Kidney epithelial cell (primary cell): ENCODE results near the gene BCORL1. TPM values are rescaled to one million over a fixed set of nuclear protein-coding genes. Genes with fewer than 3 reads are reported as not detected.

Experiments
- DNase-seq: peaks from one replicate; pipeline ENCODE4 v3.0.0-alpha.2; 2010; ENCODE audit warnings: low read depth
- H3K27me3 ChIP-seq: 2 replicates; pipeline ENCODE4 v1.6.0; 2011; ENCODE audit warnings: low read length; ENCODE audit not compliant: control insufficient read depth, insufficient read depth
- H3K36me3 ChIP-seq: 2 replicates; pipeline ENCODE4 v1.5.1; 2011; ENCODE audit warnings: low read length; ENCODE audit not compliant: control insufficient read depth, insufficient read depth
- H3K4me3 ChIP-seq: 2 replicates; pipeline ENCODE4 v1.5.1; 2011; ENCODE audit warnings: low read depth, mild to moderate bottlenecking, control low read depth, low read length
- total RNA-seq: library from RNA; depleted of rRNA; stranded (reverse); fragments of >200 nt; gene quantifications from 2 replicates; pipeline ENCODE4 v1.2.3, GENCODE V29; 2015
- TF ChIP-seq, protein P1 (sequence below): IDR thresholded peaks from 2 replicates; pipeline ENCODE4 v1.5.1; 2011; ENCODE audit warnings: mild to moderate bottlenecking, moderate library complexity, low read length, control low read depth, inconsistent platforms; ENCODE audit not compliant: insufficient read depth, poor library complexity, severe bottlenecking

BCORL1 gene
- total RNA-seq, 1 donor from 2014 or later: 4.8 TPM

DNA sequence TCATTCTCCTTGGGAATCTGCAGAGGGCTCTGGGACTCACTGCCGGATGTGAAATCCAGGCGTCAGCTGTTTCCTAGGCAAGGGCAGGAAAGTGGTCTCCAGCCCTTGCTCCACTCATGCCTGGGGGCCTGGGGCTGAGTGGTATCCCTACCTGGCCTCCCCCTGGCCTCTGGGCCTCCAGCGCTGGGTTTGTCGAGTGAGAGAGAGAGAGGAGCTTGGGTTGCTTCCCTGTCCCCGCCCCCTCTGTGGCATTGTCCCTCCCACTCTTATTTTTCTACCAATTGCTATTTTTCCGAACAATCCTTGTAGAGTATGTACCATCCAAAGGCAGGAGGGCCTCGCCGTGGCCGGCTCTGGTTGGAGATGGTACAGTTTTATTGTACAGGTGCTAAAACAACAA is 74.8 kb downstream of the BCORL1 start:
- Histone ChIP-seq H3K27me3 (no peaks in the 10 kb centered on the region), H3K36me3 (no peaks in the 10 kb centered on the region), H3K4me3 (no peak overlapping the region)
- DNase-seq: no peak
- TF ChIP-seq, protein P1, sequence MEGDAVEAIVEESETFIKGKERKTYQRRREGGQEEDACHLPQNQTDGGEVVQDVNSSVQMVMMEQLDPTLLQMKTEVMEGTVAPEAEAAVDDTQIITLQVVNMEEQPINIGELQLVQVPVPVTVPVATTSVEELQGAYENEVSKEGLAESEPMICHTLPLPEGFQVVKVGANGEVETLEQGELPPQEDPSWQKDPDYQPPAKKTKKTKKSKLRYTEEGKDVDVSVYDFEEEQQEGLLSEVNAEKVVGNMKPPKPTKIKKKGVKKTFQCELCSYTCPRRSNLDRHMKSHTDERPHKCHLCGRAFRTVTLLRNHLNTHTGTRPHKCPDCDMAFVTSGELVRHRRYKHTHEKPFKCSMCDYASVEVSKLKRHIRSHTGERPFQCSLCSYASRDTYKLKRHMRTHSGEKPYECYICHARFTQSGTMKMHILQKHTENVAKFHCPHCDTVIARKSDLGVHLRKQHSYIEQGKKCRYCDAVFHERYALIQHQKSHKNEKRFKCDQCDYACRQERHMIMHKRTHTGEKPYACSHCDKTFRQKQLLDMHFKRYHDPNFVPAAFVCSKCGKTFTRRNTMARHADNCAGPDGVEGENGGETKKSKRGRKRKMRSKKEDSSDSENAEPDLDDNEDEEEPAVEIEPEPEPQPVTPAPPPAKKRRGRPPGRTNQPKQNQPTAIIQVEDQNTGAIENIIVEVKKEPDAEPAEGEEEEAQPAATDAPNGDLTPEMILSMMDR: no peak

DNA sequence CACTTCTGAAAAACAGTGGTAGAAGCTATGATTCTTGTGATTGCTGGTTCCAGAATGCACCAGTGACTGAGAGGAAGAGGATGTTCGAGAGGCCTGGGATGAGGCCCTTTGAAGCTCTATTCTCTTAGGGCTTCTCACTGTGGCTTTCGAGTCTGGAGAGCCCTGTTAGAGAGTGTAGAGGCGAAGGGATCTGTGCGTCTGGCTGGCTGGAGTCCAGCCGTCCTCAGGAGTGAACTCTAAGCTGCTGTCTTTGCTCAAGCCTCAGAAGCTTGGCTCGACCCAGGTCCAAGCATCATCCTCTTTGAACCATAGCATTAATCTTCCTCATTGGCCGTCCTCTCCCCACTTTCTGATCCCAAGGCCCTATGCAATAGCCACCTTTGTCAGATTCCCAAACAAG is 76.2 kb downstream of the BCORL1 start:
- DNase-seq: no peak
- Histone ChIP-seq H3K27me3 (no peaks in the 10 kb centered on the region), H3K36me3 (no peaks in the 10 kb centered on the region), H3K4me3 (no peak overlapping the region)
- TF ChIP-seq, protein P1: no peak

DNA sequence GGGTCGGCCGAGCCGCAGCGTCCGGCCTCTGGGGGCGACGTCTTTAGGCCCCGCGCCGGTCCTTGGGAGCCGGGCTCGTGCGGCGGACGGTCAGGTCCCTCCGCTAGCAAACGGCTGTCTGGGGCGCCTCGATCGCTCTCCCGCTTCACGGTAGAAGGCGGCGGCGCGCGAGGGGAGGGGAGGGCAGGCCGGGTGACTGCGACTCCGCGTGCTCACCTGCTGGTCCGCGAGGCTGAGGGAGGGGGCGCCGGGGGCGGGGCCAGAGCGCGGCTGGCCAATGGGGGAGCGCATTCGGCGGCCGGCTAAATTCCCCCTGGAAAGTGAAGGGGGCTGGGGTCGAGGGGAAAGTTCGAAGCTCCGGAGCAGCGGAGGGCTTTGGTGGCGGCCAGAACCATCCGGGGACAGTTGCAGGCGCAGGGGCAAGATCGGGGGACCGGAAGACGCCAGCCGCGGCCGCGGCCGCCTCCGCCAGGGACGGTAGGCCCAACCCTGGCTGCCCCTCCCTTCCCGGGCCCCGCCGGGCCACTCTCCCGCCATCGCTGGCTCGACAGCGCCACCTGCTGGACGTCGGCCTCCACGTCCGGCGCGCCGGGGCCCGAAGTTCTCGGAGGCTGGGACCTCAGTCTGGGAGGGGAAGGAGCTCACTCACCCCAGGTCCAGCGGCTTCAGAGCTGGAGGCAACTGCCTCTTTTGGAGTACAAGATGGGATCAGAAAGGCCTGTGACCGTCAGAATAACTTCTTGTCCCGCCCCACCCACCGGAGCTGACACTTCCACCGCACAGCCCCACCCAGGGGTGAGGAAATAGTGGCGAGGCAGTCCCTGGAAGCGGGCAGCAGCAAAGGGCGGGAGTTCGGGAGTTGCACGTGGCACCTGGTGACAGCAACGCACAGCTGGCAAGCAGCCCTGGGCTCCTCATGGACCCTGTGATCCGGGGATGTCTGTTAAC is 78.0 kb downstream of the BCORL1 start:
- H3K36me3 ChIP-seq: no peaks in the 10 kb centered on the region
- no peak for DNase-seq
- TF ChIP-seq, protein P1: peak; percentile 54
- no peaks in the 10 kb centered on the region for H3K27me3 ChIP-seq
- peak overlapping the region; percentile 48 for H3K4me3 ChIP-seq

DNA sequence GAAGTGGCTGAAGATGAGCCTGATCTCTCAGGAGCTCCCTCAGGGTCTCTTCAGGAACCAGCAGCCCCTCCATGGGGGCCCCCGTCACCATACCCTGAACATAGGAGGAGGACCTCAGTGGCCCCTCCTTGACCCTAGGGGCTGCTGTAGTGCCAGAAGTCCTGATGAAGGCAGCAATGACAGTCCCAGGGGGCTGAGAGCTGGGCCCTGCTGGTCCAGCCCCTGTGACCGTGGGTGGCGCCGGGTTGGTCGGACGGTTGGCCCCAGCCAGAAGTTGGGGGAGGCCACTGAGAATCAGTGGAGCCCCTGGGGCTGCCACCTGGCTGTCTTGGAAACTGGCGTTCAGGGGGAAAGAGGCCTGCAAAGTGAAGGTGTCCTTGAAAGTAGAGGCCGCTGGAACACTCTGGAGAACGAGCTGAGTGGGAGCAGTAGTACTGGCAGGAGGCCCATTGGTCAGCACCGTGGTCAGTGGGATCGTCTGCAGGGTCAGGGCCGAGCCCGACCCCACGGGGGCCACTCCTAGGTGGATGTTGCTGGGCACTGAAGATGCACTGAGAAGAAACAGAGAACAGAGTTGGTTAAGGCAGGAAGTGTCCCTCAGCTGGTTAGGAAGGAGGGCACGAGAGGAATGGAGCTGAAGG is 84.7 kb downstream of the BCORL1 start:
- DNase-seq: no peak
- Histone ChIP-seq H3K4me3 (no peak overlapping the region), H3K27me3 (no peaks in the 10 kb centered on the region), H3K36me3 (no peaks in the 10 kb centered on the region)
- TF ChIP-seq, protein P1: no peak

DNA sequence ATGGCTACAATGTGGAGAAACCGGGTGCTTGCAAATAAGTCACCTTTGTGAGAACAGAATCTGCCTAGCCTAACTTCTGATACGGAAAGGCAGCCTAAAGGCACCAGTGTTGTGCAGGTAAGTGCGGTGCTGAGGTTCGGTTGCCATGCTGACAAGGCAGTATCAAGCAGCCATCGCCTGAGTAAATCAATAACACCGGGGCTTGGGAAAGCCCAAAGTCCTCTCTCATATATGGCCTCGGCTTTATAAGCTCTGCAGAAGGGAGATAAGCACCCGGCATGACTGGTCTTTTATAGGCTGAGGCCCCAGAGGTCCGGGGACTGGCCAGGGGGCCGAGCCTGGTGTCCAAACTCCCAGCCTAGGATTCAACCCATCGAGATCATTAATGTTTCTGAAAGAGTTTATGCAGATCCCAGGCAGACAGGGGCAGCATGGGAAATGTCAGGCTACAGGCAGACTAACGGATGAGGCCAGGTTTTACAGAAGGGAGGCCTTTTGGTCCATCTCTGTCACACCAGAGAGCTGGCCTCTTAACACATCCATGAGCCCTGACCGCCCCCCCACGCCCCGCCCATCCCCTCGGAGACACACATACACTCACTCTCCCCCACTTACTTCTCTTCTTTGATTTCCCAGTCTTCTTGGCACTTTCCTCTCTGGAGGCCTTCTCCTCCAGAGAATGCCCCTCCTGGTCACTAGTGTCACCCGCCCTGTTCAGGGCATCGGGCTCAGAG is 89.3 kb downstream of the BCORL1 start:
- TF ChIP-seq, protein P1: no peak
- no peak for DNase-seq
- Histone ChIP-seq H3K4me3 (no peak overlapping the region), H3K36me3 (no peaks in the 10 kb centered on the region), H3K27me3 (no peaks in the 10 kb centered on the region)
